HepG2 (cell line): ENCODE results near the gene MOGAT3. TPM values are rescaled to one million over a fixed set of nuclear protein-coding genes. Genes with fewer than 3 reads are reported as not detected.

ENCODE experiments used
- CEBPB ChIP-seq: IDR thresholded peaks from 2 replicates; pipeline ENCODE4 v1.6.1; 2011; ENCODE audit warnings: low read depth, low read length, improper control_type of control experiment, borderline replicate concordance
- CHCHD3 ChIP-seq: sonication (generic); formaldehyde crosslinking; IDR thresholded peaks from 2 replicates; pipeline ENCODE4 v1.8.0; 2022; ENCODE audit warnings: mild to moderate bottlenecking, missing genetic modification reagents, moderate library complexity
- ISX ChIP-seq: sonication (generic); formaldehyde crosslinking; conservative IDR thresholded peaks from 2 replicates; pipeline ENCODE4 v1.5.0; 2020; ENCODE audit warnings: missing genetic modification reagents
- KLF9 ChIP-seq: IDR thresholded peaks from 2 replicates; pipeline ENCODE4 v1.6.1; 2016; ENCODE audit warnings: low read depth
- LCORL ChIP-seq, 2 experiments: fragments of 450-650 bp in 1 of 2; sonication (generic) in 1 of 2; formaldehyde crosslinking in 1 of 2; IDR thresholded peaks; 2 replicates each; pipeline versions ENCODE4 v1.5.0 to v1.6.1; 2017 to 2020; ENCODE audit warnings: antibody characterized with exemption in 1 of 2, missing genetic modification reagents in 1 of 2
- TOPORS ChIP-seq: sonication (generic); formaldehyde crosslinking; IDR thresholded peaks from 2 replicates; pipeline ENCODE4 v1.8.0; 2023; ENCODE audit warnings: mild to moderate bottlenecking, missing genetic modification reagents
- ZFX ChIP-seq: sonication (generic); formaldehyde crosslinking; IDR thresholded peaks from 2 replicates; pipeline ENCODE4 v1.4.0; 2020; ENCODE audit warnings: mild to moderate bottlenecking, low read depth, missing genetic modification reagents, moderate library complexity
- ZNF12 ChIP-seq: sonication (generic); formaldehyde crosslinking; IDR thresholded peaks from 2 replicates; pipeline ENCODE4 v1.5.0; 2020; ENCODE audit warnings: missing genetic modification reagents
- ZNF230 ChIP-seq: sonication (generic); formaldehyde crosslinking; IDR thresholded peaks from 2 replicates; pipeline ENCODE4 v1.4.0; 2020; ENCODE audit warnings: mild to moderate bottlenecking, missing genetic modification reagents
- ZNF33B ChIP-seq: sonication (generic); formaldehyde crosslinking; IDR thresholded peaks from 2 replicates; pipeline ENCODE4 v1.5.1; 2020; ENCODE audit warnings: mild to moderate bottlenecking, missing genetic modification reagents
- ZNF468 ChIP-seq: sonication (generic); formaldehyde crosslinking; IDR thresholded peaks from 2 replicates; pipeline ENCODE4 v1.8.0; 2022; ENCODE audit warnings: mild to moderate bottlenecking, moderate library complexity, missing genetic modification reagents
- ZNF619 ChIP-seq: sonication (generic); formaldehyde crosslinking; IDR thresholded peaks from 2 replicates; pipeline ENCODE4 v1.4.0; 2020; ENCODE audit warnings: mild to moderate bottlenecking, missing genetic modification reagents
- ZNF773 ChIP-seq: sonication (generic); formaldehyde crosslinking; IDR thresholded peaks from 2 replicates; pipeline ENCODE4 v1.4.0; 2020; ENCODE audit warnings: missing genetic modification reagents, borderline replicate concordance
- ZNF775 ChIP-seq: sonication (generic); formaldehyde crosslinking; IDR thresholded peaks from 2 replicates; pipeline ENCODE4 v1.4.0; 2020; ENCODE audit warnings: missing genetic modification reagents, mild to moderate bottlenecking, moderate library complexity, borderline replicate concordance
- ZNF792 ChIP-seq: IDR thresholded peaks from 2 replicates; pipeline ENCODE4 v1.6.1; 2016
- ZNF816 ChIP-seq: sonication (generic); formaldehyde crosslinking; IDR thresholded peaks from 2 replicates; pipeline ENCODE4 v1.8.0; 2022; ENCODE audit warnings: missing genetic modification reagents, mild to moderate bottlenecking, borderline replicate concordance
- polyA plus RNA-seq, 8 experiments: library from polyadenylated mRNA; depleted of rRNA in 3 of 8; stranded (reverse) in 7 of 8; unstranded in 1 of 8; fragments of >200 nt; fragmentation: Illumina TruSeq in 4 of 8; extraction: Trizol in 4 of 8; gene quantifications; 2 replicates each; pipeline versions ENCODE4 v1.2.1 to v1.2.3, GENCODE V29; 2011 to 2016; ENCODE audit warnings: low read depth in 4 of 8, missing spikeins in 1 of 8, mixed read lengths in 1 of 8; ENCODE audit not compliant: insufficient read depth in 1 of 8
- total RNA-seq, 5 experiments: library from RNA; depleted of rRNA; stranded (reverse); fragments of >200 nt; fragmentation: Illumina TruSeq; extraction: Trizol; gene quantifications; 2 replicates each; pipeline ENCODE4 v1.2.3, GENCODE V29; 2016; ENCODE audit warnings: low read depth in 1 of 5
- TF ChIP-seq, protein P1 (sequence below): sonication (generic); formaldehyde crosslinking; IDR thresholded peaks from 2 replicates; pipeline ENCODE4 v1.4.0; 2020; ENCODE audit warnings: missing genetic modification reagents, mild to moderate bottlenecking, borderline replicate concordance
- TF ChIP-seq, protein P2 (sequence below): sonication (generic); formaldehyde crosslinking; IDR thresholded peaks from 2 replicates; pipeline ENCODE4 v1.4.0; 2020; ENCODE audit warnings: mild to moderate bottlenecking, missing genetic modification reagents
- TF ChIP-seq, protein P3 (sequence below): IDR thresholded peaks from 2 replicates; pipeline ENCODE4 v1.6.1; 2016; ENCODE audit warnings: control low read depth
- TF ChIP-seq, protein P4 (sequence below): sonication (generic); formaldehyde crosslinking; IDR thresholded peaks from 2 replicates; pipeline ENCODE4 v1.4.0; 2020; ENCODE audit warnings: mild to moderate bottlenecking, missing genetic modification reagents
- TF ChIP-seq, protein P5 (sequence below): fragments of 450-650 bp; IDR thresholded peaks from 2 replicates; pipeline ENCODE4 v1.6.1; 2016

MOGAT3 gene
- total and polyA plus RNA-seq, 2 of the 13 experiments (the other 11 are each of a cell fraction or from before 2014, with no cell fraction given): 22.5 to 30.5 TPM

DNA sequence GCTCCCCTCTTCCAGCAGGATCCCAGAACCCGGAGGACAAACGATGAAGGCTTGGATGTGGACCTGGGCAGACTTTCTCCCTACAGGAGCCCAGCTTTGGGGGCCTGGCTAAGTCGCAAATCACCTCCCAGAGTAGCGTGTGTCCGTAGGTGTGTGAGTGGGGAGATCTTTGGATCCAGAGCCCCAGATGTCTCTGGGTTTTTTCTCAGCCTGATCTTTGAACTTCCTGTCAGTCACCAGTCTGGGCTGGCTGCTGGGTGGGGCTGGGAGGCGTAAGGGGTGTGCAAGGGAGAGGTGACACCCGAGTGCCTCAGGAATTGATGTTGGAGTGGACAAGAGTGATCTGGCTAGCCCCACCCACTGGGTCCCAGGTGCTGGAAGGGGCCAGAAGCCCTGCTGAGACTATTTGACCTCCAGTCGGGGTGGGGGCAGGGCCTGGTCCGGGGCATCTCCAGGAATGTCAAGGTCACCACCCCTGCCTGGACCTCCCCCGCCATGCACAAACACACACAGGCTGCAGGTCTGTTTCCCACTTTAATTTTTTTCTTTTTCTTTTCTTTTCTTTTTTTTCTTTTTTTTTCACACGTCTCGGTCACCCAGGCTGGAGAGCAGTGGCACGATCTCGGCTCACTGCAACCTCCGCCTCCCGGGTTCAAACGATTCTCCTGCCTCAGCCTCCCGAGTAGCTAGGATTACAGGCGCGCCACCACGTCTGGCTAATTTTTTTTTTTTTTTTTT, at the start of gene MOGAT3 (continued):
- no peak for TF ChIP-seq ZNF468 (CRISPR knock-in tag)
- TF ChIP-seq, protein P1, sequence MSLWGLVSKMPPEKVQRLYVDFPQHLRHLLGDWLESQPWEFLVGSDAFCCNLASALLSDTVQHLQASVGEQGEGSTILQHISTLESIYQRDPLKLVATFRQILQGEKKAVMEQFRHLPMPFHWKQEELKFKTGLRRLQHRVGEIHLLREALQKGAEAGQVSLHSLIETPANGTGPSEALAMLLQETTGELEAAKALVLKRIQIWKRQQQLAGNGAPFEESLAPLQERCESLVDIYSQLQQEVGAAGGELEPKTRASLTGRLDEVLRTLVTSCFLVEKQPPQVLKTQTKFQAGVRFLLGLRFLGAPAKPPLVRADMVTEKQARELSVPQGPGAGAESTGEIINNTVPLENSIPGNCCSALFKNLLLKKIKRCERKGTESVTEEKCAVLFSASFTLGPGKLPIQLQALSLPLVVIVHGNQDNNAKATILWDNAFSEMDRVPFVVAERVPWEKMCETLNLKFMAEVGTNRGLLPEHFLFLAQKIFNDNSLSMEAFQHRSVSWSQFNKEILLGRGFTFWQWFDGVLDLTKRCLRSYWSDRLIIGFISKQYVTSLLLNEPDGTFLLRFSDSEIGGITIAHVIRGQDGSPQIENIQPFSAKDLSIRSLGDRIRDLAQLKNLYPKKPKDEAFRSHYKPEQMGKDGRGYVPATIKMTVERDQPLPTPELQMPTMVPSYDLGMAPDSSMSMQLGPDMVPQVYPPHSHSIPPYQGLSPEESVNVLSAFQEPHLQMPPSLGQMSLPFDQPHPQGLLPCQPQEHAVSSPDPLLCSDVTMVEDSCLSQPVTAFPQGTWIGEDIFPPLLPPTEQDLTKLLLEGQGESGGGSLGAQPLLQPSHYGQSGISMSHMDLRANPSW: 0 out of 2 replicates have a peak, but pooled peaks have one; percentile 38
- peak; percentile 47; the same call in 1 of the 2 replicates for TF ChIP-seq ZFX (CRISPR knock-in tag)
- TF ChIP-seq LCORL (IDR thresholded peaks at IDR 0.05): peak; percentile 75; the same call in 1 of the 2 replicates
- peak; percentile 96 for TF ChIP-seq LCORL (CRISPR knock-in tag; IDR thresholded peaks at IDR 0.05)
- TF ChIP-seq ZNF619 (CRISPR knock-in tag): no peak
- TF ChIP-seq ZNF230 (CRISPR knock-in tag): no peak
- no peak for TF ChIP-seq TOPORS (CRISPR knock-in tag)
- no peak for TF ChIP-seq CEBPB
- TF ChIP-seq KLF9: no peak
- TF ChIP-seq, protein P2, sequence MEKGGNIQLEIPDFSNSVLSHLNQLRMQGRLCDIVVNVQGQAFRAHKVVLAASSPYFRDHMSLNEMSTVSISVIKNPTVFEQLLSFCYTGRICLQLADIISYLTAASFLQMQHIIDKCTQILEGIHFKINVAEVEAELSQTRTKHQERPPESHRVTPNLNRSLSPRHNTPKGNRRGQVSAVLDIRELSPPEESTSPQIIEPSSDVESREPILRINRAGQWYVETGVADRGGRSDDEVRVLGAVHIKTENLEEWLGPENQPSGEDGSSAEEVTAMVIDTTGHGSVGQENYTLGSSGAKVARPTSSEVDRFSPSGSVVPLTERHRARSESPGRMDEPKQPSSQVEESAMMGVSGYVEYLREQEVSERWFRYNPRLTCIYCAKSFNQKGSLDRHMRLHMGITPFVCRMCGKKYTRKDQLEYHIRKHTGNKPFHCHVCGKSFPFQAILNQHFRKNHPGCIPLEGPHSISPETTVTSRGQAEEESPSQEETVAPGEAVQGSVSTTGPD (CRISPR knock-in tag): 0 out of 2 replicates have a peak, but pooled peaks have one; percentile 46
- TF ChIP-seq, protein P3, sequence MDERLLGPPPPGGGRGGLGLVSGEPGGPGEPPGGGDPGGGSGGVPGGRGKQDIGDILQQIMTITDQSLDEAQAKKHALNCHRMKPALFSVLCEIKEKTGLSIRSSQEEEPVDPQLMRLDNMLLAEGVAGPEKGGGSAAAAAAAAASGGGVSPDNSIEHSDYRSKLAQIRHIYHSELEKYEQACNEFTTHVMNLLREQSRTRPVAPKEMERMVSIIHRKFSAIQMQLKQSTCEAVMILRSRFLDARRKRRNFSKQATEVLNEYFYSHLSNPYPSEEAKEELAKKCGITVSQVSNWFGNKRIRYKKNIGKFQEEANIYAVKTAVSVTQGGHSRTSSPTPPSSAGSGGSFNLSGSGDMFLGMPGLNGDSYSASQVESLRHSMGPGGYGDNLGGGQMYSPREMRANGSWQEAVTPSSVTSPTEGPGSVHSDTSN (CRISPR knock-in tag): peak; percentile 84
- no peak for TF ChIP-seq ISX (CRISPR knock-in tag)
- no peak for TF ChIP-seq ZNF775 (CRISPR knock-in tag)
- no peak for TF ChIP-seq ZNF773 (CRISPR knock-in tag)
- no peak for TF ChIP-seq ZNF12
- TF ChIP-seq, protein P4, sequence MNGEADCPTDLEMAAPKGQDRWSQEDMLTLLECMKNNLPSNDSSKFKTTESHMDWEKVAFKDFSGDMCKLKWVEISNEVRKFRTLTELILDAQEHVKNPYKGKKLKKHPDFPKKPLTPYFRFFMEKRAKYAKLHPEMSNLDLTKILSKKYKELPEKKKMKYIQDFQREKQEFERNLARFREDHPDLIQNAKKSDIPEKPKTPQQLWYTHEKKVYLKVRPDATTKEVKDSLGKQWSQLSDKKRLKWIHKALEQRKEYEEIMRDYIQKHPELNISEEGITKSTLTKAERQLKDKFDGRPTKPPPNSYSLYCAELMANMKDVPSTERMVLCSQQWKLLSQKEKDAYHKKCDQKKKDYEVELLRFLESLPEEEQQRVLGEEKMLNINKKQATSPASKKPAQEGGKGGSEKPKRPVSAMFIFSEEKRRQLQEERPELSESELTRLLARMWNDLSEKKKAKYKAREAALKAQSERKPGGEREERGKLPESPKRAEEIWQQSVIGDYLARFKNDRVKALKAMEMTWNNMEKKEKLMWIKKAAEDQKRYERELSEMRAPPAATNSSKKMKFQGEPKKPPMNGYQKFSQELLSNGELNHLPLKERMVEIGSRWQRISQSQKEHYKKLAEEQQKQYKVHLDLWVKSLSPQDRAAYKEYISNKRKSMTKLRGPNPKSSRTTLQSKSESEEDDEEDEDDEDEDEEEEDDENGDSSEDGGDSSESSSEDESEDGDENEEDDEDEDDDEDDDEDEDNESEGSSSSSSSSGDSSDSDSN (CRISPR knock-in tag): peak; percentile 54; the same call in 1 of the 2 replicates
- TF ChIP-seq, protein P5, sequence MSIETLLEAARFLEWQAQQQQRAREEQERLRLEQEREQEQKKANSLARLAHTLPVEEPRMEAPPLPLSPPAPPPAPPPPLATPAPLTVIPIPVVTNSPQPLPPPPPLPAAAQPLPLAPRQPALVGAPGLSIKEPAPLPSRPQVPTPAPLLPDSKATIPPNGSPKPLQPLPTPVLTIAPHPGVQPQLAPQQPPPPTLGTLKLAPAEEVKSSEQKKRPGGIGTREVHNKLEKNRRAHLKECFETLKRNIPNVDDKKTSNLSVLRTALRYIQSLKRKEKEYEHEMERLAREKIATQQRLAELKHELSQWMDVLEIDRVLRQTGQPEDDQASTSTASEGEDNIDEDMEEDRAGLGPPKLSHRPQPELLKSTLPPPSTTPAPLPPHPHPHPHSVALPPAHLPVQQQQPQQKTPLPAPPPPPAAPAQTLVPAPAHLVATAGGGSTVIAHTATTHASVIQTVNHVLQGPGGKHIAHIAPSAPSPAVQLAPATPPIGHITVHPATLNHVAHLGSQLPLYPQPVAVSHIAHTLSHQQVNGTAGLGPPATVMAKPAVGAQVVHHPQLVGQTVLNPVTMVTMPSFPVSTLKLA: 0 out of 2 replicates have a peak, but pooled peaks have one; percentile 17
- TF ChIP-seq CHCHD3 (CRISPR knock-in tag): no peak
- TF ChIP-seq ZNF33B (CRISPR knock-in tag): no peak
- TF ChIP-seq ZNF816 (CRISPR knock-in tag): peak; percentile 88
- peak; percentile 67 for TF ChIP-seq ZNF792 (CRISPR knock-in tag)
